ENCODE data around the gene TAS1R3.
A peak's percentile ranks its signal among the peaks of the same experiment; 100 is the strongest.

TAS1R3 gene

GRCh38 chr1:1310109-1310385 is 21.0 kb upstream of the TAS1R3 start:
- Histone ChIP-seq H3K4me2 (ENCODE audit: low read depth, low read length, poor library complexity, severe bottlenecking) (peak overlapping the region; percentile 68), H4K20me1 (ENCODE audit: low read depth, low read length) (no peaks in the 10 kb centered on the region), H3K9ac (ENCODE audit: low read length) (peak overlapping the region; percentile 99), H2AFZ (ENCODE audit: low read depth, low read length, severe bottlenecking) (no peak overlapping the region), H3K79me2 (ENCODE audit: insufficient read depth, low read length) (peaks cover 12% of the 10 kb centered on the region), H3K27ac (ENCODE audit: low read depth, low read length) (peak overlapping the region; percentile 75; the same call in 1 of the 2 replicates), H3K4me3 (ENCODE audit: insufficient read depth, low read length, poor library complexity, severe bottlenecking) (peak overlapping the region; percentile 84), H3K27me3 (ENCODE audit: low read length) (no peaks in the 10 kb centered on the region), H3F3A (ENCODE audit: insufficient read depth) (no peaks in the 10 kb centered on the region; the same call in 1 of the 2 replicates), H3K9me2 (replicated peaks; ENCODE audit: insufficient read depth, low read length) (no peaks in the 10 kb centered on the region), H3K36me3 (ENCODE audit: low read length) (no peaks in the 10 kb centered on the region), H3K9me3 (ENCODE audit: insufficient read depth, low read length) (no peaks in the 10 kb centered on the region)
- no peak for TF ChIP-seq EZH2phosphoT487 (conservative IDR thresholded peaks at IDR 0.05; ENCODE audit: low read length)
- TF ChIP-seq, protein P1, sequence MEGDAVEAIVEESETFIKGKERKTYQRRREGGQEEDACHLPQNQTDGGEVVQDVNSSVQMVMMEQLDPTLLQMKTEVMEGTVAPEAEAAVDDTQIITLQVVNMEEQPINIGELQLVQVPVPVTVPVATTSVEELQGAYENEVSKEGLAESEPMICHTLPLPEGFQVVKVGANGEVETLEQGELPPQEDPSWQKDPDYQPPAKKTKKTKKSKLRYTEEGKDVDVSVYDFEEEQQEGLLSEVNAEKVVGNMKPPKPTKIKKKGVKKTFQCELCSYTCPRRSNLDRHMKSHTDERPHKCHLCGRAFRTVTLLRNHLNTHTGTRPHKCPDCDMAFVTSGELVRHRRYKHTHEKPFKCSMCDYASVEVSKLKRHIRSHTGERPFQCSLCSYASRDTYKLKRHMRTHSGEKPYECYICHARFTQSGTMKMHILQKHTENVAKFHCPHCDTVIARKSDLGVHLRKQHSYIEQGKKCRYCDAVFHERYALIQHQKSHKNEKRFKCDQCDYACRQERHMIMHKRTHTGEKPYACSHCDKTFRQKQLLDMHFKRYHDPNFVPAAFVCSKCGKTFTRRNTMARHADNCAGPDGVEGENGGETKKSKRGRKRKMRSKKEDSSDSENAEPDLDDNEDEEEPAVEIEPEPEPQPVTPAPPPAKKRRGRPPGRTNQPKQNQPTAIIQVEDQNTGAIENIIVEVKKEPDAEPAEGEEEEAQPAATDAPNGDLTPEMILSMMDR (IDR thresholded peaks at IDR 0.05; ENCODE audit: insufficient read depth, low read length, poor library complexity, severe bottlenecking): no peak

- no peak overlapping the region for H3K4me3 ChIP-seq (ENCODE audit: insufficient read depth, low read length, poor library complexity, severe bottlenecking)
- H3K79me2 ChIP-seq (ENCODE audit: insufficient read depth, low read length): peaks cover 12% of the 10 kb centered on the region
- H3K4me2 ChIP-seq (ENCODE audit: low read depth, low read length, poor library complexity, severe bottlenecking): no peak overlapping the region
- peak overlapping the region; percentile 99 for H3K9ac ChIP-seq (ENCODE audit: low read length)
- no peaks in the 10 kb centered on the region for H3K27me3 ChIP-seq (ENCODE audit: low read length)
- H3K27ac ChIP-seq (ENCODE audit: low read depth, low read length): no peak overlapping the region
- no peaks in the 10 kb centered on the region for H3K36me3 ChIP-seq (ENCODE audit: low read length)
- no peaks in the 10 kb centered on the region; the same call in 1 of the 2 replicates for H3F3A ChIP-seq (ENCODE audit: insufficient read depth)
- H3K9me3 ChIP-seq (ENCODE audit: insufficient read depth, low read length): no peaks in the 10 kb centered on the region
- H3K9me2 ChIP-seq (replicated peaks; ENCODE audit: insufficient read depth, low read length): no peaks in the 10 kb centered on the region
- no peak overlapping the region for H2AFZ ChIP-seq (ENCODE audit: low read depth, low read length, severe bottlenecking)
- H4K20me1 ChIP-seq (ENCODE audit: low read depth, low read length): no peaks in the 10 kb centered on the region
- TF ChIP-seq, protein P1 (IDR thresholded peaks at IDR 0.05; ENCODE audit: insufficient read depth, low read length, poor library complexity, severe bottlenecking): no peak
- no peak for TF ChIP-seq EZH2phosphoT487 (conservative IDR thresholded peaks at IDR 0.05; ENCODE audit: low read length)
These were observed 20.5 kb upstream of the TAS1R3 start for GRCh38 chr1:1310476-1311053.

GRCh38 chr1:1311107-1312104 is 19.7 kb upstream of the TAS1R3 start:
- no peaks in the 10 kb centered on the region for H3K9me2 ChIP-seq (replicated peaks; ENCODE audit: insufficient read depth, low read length)
- peaks cover 6% of the 10 kb centered on the region; the same call in 1 of the 2 replicates for H3F3A ChIP-seq (ENCODE audit: insufficient read depth)
- no peaks in the 10 kb centered on the region for H3K9me3 ChIP-seq (ENCODE audit: insufficient read depth, low read length)
- no peak overlapping the region for H3K27ac ChIP-seq (ENCODE audit: low read depth, low read length)
- no peak overlapping the region for H3K4me3 ChIP-seq (ENCODE audit: insufficient read depth, low read length, poor library complexity, severe bottlenecking)
- H3K4me2 ChIP-seq (ENCODE audit: low read depth, low read length, poor library complexity, severe bottlenecking): no peak overlapping the region
- no peak overlapping the region for H2AFZ ChIP-seq (ENCODE audit: low read depth, low read length, severe bottlenecking)
- no peaks in the 10 kb centered on the region for H3K36me3 ChIP-seq (ENCODE audit: low read length)
- H3K27me3 ChIP-seq (ENCODE audit: low read length): no peaks in the 10 kb centered on the region
- no peak for TF ChIP-seq EZH2phosphoT487 (conservative IDR thresholded peaks at IDR 0.05; ENCODE audit: low read length)
- TF ChIP-seq, protein P1 (IDR thresholded peaks at IDR 0.05; ENCODE audit: insufficient read depth, low read length, poor library complexity, severe bottlenecking): no peak
- H3K9ac ChIP-seq (ENCODE audit: low read length): no peak overlapping the region
- H4K20me1 ChIP-seq (ENCODE audit: low read depth, low read length): no peaks in the 10 kb centered on the region
- H3K79me2 ChIP-seq (ENCODE audit: insufficient read depth, low read length): peaks cover 12% of the 10 kb centered on the region

Measured in SU-DHL-6 (cell line).